ENCODE data around the gene USP32. TPM values are rescaled to one million over a fixed set of nuclear protein-coding genes. Genes with fewer than 3 reads are reported as not detected.
A peak's percentile ranks its signal among the peaks of the same experiment; 100 is the strongest.

USP32 gene, protein sequence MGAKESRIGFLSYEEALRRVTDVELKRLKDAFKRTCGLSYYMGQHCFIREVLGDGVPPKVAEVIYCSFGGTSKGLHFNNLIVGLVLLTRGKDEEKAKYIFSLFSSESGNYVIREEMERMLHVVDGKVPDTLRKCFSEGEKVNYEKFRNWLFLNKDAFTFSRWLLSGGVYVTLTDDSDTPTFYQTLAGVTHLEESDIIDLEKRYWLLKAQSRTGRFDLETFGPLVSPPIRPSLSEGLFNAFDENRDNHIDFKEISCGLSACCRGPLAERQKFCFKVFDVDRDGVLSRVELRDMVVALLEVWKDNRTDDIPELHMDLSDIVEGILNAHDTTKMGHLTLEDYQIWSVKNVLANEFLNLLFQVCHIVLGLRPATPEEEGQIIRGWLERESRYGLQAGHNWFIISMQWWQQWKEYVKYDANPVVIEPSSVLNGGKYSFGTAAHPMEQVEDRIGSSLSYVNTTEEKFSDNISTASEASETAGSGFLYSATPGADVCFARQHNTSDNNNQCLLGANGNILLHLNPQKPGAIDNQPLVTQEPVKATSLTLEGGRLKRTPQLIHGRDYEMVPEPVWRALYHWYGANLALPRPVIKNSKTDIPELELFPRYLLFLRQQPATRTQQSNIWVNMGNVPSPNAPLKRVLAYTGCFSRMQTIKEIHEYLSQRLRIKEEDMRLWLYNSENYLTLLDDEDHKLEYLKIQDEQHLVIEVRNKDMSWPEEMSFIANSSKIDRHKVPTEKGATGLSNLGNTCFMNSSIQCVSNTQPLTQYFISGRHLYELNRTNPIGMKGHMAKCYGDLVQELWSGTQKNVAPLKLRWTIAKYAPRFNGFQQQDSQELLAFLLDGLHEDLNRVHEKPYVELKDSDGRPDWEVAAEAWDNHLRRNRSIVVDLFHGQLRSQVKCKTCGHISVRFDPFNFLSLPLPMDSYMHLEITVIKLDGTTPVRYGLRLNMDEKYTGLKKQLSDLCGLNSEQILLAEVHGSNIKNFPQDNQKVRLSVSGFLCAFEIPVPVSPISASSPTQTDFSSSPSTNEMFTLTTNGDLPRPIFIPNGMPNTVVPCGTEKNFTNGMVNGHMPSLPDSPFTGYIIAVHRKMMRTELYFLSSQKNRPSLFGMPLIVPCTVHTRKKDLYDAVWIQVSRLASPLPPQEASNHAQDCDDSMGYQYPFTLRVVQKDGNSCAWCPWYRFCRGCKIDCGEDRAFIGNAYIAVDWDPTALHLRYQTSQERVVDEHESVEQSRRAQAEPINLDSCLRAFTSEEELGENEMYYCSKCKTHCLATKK (N-terminal part only)
- 34.0 TPM for polyA plus RNA-seq (2013, experiment 1 of 2)
- polyA plus RNA-seq (2013, experiment 2 of 2), result 35.1 TPM

DNA sequence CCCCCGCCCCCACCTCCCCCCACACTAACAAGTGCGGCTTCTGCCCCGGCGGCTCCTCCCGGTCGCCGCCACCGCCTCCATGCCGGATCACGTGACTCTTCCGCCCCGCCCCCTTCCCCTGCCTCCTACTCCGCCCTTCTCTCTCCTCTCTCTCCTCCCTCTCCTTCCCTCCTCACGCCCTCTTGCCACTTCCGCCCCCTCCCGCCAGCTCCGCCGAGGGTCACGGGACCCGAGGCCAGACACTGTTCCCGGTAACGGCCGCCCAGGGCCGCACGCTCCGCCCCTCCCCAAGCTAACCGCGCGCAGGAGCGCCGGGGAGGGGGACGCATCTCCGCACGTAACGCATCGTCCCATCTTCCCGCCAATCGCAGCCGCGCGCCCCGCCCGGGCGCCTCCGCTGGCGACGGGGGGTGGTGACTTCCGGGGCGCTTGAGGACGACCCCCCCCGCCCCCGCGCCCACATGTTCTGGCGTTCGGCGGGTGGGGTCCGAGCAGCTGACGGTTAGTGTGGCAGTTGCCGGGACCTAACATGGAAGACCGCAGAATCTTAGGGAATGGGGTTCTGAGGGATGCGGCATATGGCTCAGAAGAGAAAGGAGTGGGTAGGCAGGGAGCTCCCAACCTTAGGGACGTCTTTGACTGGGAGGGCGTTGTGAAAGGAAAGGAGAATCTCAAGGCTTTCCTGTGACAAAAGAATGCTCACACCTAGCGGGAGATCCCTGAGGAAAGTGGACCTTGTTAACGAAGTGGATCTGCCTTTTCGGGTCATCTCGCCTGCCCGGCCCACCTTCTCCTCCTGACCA, at the start of gene USP32:
TSS of gene USP32 (minus strand) at position 92 of the 803 bp plus-strand sequence. CDS start 194 bp downstream, outside the sequence.
- H3K79me1 ChIP-seq (replicated peaks; ENCODE audit: low read length, poor library complexity, severe bottlenecking), result peaks cover 5% of the 10 kb centered on the region
- H2BK5ac ChIP-seq (ENCODE audit: low read depth, low read length, poor library complexity, severe bottlenecking), result peak within 1 kb of the TSS; percentile 95
- H3K4me2 ChIP-seq (ENCODE audit: low read length, poor library complexity, severe bottlenecking), result peak within 1 kb of the TSS; percentile 87
- H3K23ac ChIP-seq (ENCODE audit: low read length in 2 of 2), result peak within 1 kb of the TSS in 1 of 2 experiments; percentile 96
- H2BK15ac ChIP-seq (ENCODE audit: low read depth, poor library complexity, severe bottlenecking), result peak within 1 kb of the TSS; percentile 91
- H2AFZ ChIP-seq (ENCODE audit: low read depth, low read length), result peak within 1 kb of the TSS; percentile 86
- peak within 1 kb of the TSS; percentile 4 for H2AK5ac ChIP-seq (ENCODE audit: low read length, severe bottlenecking)
- peak within 1 kb of the TSS; percentile 90 to 100 for H3K4ac ChIP-seq (ENCODE audit: low read depth in 1 of 2, low read length in 2 of 2)
- H4K91ac ChIP-seq (ENCODE audit: low read length), result peak within 1 kb of the TSS; percentile 91
- H4K8ac ChIP-seq (ENCODE audit: low read length), result peak within 1 kb of the TSS; percentile 85
- peaks cover 1% of the 10 kb centered on the region for H3K4me1 ChIP-seq (ENCODE audit: control insufficient read depth, insufficient read depth, low read depth, low read length)
- peak within 1 kb of the TSS; percentile 85 to 94 for H3K4me3 ChIP-seq (ENCODE audit: insufficient read depth in 1 of 2, low read depth in 1 of 2, low read length in 2 of 2)
- peak; percentile 99 for DNase-seq
- H3K18ac ChIP-seq (ENCODE audit: low read depth in 1 of 2, low read length in 2 of 2), result peak within 1 kb of the TSS; percentile 98 to 100
- H3K9ac ChIP-seq (ENCODE audit: low read length), result peak within 1 kb of the TSS; percentile 97
- H3K14ac ChIP-seq (ENCODE audit: low read length in 2 of 2), result peak within 1 kb of the TSS in 1 of 2 experiments; percentile 100
- H2BK12ac ChIP-seq (ENCODE audit: low read length in 2 of 2), result peak within 1 kb of the TSS; percentile 91 to 94
- H3K27me3 ChIP-seq (ENCODE audit: control insufficient read depth in 1 of 2, insufficient read depth in 1 of 2, low read length in 2 of 2), result no peaks in the 10 kb centered on the region
- H3K36me3 ChIP-seq (ENCODE audit: control insufficient read depth in 1 of 2, insufficient read depth in 2 of 2, low read depth in 1 of 2, low read length in 2 of 2), result peaks cover 0 to 4% of the 10 kb centered on the region in 2 experiments
- H2BK120ac ChIP-seq (ENCODE audit: low read depth, low read length), result peak within 1 kb of the TSS; percentile 90
- no peaks in the 10 kb centered on the region for H3K9me3 ChIP-seq (ENCODE audit: control insufficient read depth, low read length)
- WGBS, result under 1% methylated on average over 67 of the region's 68 CpGs
- peak within 1 kb of the TSS; percentile 94 for H3K27ac ChIP-seq (ENCODE audit: low read length, poor library complexity, severe bottlenecking)

DNA sequence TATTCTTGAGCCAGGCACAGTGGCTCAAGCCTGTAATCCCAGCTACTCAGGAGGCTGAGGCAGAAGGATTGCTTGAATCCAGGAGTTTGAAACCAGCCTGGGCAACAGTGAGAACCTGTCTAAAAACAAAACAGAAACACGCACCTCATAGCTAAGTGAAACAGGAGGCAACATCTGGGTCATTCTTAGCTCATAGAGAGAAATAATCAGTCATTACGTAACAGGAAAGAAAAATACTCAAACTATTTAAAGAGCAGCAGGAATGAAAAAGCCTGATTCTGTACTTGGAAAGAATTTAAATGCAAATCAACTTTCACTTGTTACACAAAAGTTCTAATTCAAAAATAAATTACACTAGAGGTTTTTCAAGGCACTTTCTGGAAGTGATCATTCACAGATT, 47.6 kb upstream of the USP32 start:
- Histone ChIP-seq H3K9me3 (ENCODE audit: control insufficient read depth, low read length) (no peaks in the 10 kb centered on the region), H2AK5ac (ENCODE audit: low read length, severe bottlenecking) (no peak overlapping the region), H3K4me1 (ENCODE audit: control insufficient read depth, insufficient read depth, low read depth, low read length) (peaks cover 1% of the 10 kb centered on the region), H3K14ac (ENCODE audit: low read length in 2 of 2) (no peak overlapping the region), H3K79me1 (replicated peaks; ENCODE audit: low read length, poor library complexity, severe bottlenecking) (no peaks in the 10 kb centered on the region), H3K4me3 (ENCODE audit: insufficient read depth in 1 of 2, low read depth in 1 of 2, low read length in 2 of 2) (no peak overlapping the region), H2AFZ (ENCODE audit: low read depth, low read length) (no peak overlapping the region), H3K27me3 (ENCODE audit: control insufficient read depth in 1 of 2, insufficient read depth in 1 of 2, low read length in 2 of 2) (no peaks in the 10 kb centered on the region), H3K9ac (ENCODE audit: low read length) (peak overlapping the region; percentile 50), H3K4ac (ENCODE audit: low read depth in 1 of 2, low read length in 2 of 2) (no peak overlapping the region), H2BK5ac (ENCODE audit: low read depth, low read length, poor library complexity, severe bottlenecking) (no peak overlapping the region), H3K23ac (ENCODE audit: low read length in 2 of 2) (no peak overlapping the region), H3K18ac (ENCODE audit: low read depth in 1 of 2, low read length in 2 of 2) (no peak overlapping the region), H2BK120ac (ENCODE audit: low read depth, low read length) (no peak overlapping the region), H3K27ac (ENCODE audit: low read length, poor library complexity, severe bottlenecking) (no peak overlapping the region), H2BK15ac (ENCODE audit: low read depth, poor library complexity, severe bottlenecking) (no peak overlapping the region), H4K91ac (ENCODE audit: low read length) (no peak overlapping the region), H2BK12ac (ENCODE audit: low read length in 2 of 2) (no peak overlapping the region), H3K4me2 (ENCODE audit: low read length, poor library complexity, severe bottlenecking) (no peak overlapping the region), H4K8ac (ENCODE audit: low read length) (no peak overlapping the region), H3K36me3 (ENCODE audit: control insufficient read depth in 1 of 2, insufficient read depth in 2 of 2, low read depth in 1 of 2, low read length in 2 of 2) (peaks cover 0 to 2% of the 10 kb centered on the region in 2 experiments)
- WGBS, result no CpG with 5 or more reads among the region's 2 CpGs
- peak; percentile 42 for DNase-seq

GRCh38 chr17:60436676-60437075, 44.7 kb upstream of the USP32 start:
- no peak for DNase-seq
- Histone ChIP-seq H3K9me3 (ENCODE audit: control insufficient read depth, low read length) (no peaks in the 10 kb centered on the region), H3K79me1 (replicated peaks; ENCODE audit: low read length, poor library complexity, severe bottlenecking) (no peaks in the 10 kb centered on the region), H3K36me3 (ENCODE audit: control insufficient read depth in 1 of 2, insufficient read depth in 2 of 2, low read depth in 1 of 2, low read length in 2 of 2) (no peaks in the 10 kb centered on the region), H3K14ac (ENCODE audit: low read length in 2 of 2) (no peak overlapping the region), H3K23ac (ENCODE audit: low read length in 2 of 2) (no peak overlapping the region), H2BK12ac (ENCODE audit: low read length in 2 of 2) (no peak overlapping the region), H3K4ac (ENCODE audit: low read depth in 1 of 2, low read length in 2 of 2) (no peak overlapping the region), H2BK5ac (ENCODE audit: low read depth, low read length, poor library complexity, severe bottlenecking) (no peak overlapping the region), H3K18ac (ENCODE audit: low read depth in 1 of 2, low read length in 2 of 2) (no peak overlapping the region), H2AK5ac (ENCODE audit: low read length, severe bottlenecking) (no peak overlapping the region), H3K9ac (ENCODE audit: low read length) (no peak overlapping the region), H3K4me2 (ENCODE audit: low read length, poor library complexity, severe bottlenecking) (no peak overlapping the region), H4K8ac (ENCODE audit: low read length) (no peak overlapping the region), H2BK15ac (ENCODE audit: low read depth, poor library complexity, severe bottlenecking) (no peak overlapping the region), H2AFZ (ENCODE audit: low read depth, low read length) (no peak overlapping the region), H3K27me3 (ENCODE audit: control insufficient read depth in 1 of 2, insufficient read depth in 1 of 2, low read length in 2 of 2) (no peaks in the 10 kb centered on the region), H3K4me3 (ENCODE audit: insufficient read depth in 1 of 2, low read depth in 1 of 2, low read length in 2 of 2) (no peak overlapping the region), H3K4me1 (ENCODE audit: control insufficient read depth, insufficient read depth, low read depth, low read length) (peaks cover 1% of the 10 kb centered on the region), H4K91ac (ENCODE audit: low read length) (no peak overlapping the region), H3K27ac (ENCODE audit: low read length, poor library complexity, severe bottlenecking) (no peak overlapping the region), H2BK120ac (ENCODE audit: low read depth, low read length) (no peak overlapping the region)
- 76% methylated on average over 5 of the region's 5 CpGs for WGBS

All from mesenchymal stem cell (in vitro differentiated cells and primary cell).